Measurements from ENCODE around the gene EGFL6. TPM values are rescaled to one million over a fixed set of nuclear protein-coding genes. Genes with fewer than 3 reads are reported as not detected.
"Not testable (repeated sequence)": the region's sequence is repeated elsewhere in the genome, so short reads cannot be mapped to it uniquely, and the experiment has no call there.

The EGFL6 gene
- total RNA-seq, 2 experiments from 2014 or later = not detected

- H3K36me3 ChIP-seq (ENCODE audit: insufficient read depth, low read length) = peaks cover 24% of the 10 kb centered on the region
Observed at GRCh38 chrX:13666836-13667235, 97.4 kb downstream of the EGFL6 start.

DNA sequence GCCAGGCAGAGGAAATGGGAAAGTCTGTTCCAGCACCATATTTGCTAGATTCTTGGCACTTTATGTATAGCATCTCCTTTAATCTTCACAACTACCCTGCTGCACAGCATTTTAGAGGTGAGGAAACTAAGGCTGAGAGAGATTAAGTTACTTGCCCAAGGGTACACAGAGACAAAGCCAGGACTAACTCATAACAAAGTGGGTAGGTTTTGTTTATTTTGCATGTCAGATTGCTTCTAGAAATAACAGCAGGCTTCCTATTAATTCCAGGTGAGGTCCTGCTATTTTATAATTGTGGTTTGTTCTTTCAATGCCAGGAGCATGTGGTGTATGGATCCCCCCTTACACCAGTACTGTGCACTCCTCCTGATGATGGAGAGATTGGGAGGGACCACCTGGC, 98.5 kb downstream of the EGFL6 start:
- H3K4me3 Mint-ChIP-seq = no peak overlapping the region
- H3K4me1 ChIP-seq (ENCODE audit: insufficient read depth, low read length) = peaks cover 3% of the 10 kb centered on the region
- intact Hi-C loops (cut with DNase I, micrococcal nuclease) = no loop called here
- no peaks in the 10 kb centered on the region for H3K9me3 ChIP-seq (ENCODE audit: control insufficient read depth in 1 of 2, insufficient read depth in 1 of 2, low read length in 2 of 2)
- H3K27ac Mint-ChIP-seq = no peak overlapping the region
- no peak for ATAC-seq (ENCODE audit: poor library complexity)
- H3K36me3 Mint-ChIP-seq (ENCODE audit: low read depth) = peaks cover 38% of the 10 kb centered on the region
- peaks cover 14% of the 10 kb centered on the region for H3K36me3 ChIP-seq (ENCODE audit: insufficient read depth, low read length)
- no peaks in the 10 kb centered on the region for H3K27me3 ChIP-seq (ENCODE audit: control insufficient read depth in 1 of 2, insufficient read depth in 2 of 2, low read length in 2 of 2)
- DNase-seq = no peak
- no peak overlapping the region for H3K27ac ChIP-seq (ENCODE audit: low read depth in 1 of 2, low read length in 2 of 2)
- no peaks in the 10 kb centered on the region for H3K27me3 Mint-ChIP-seq
- H3K4me1 Mint-ChIP-seq (ENCODE audit: low read depth) = peaks cover 10% of the 10 kb centered on the region
- ChIA-PET POLR2A (no interaction called here), CTCF (no interaction called here)
- H3K9me3 Mint-ChIP-seq = no peaks in the 10 kb centered on the region
- TF ChIP-seq, protein P1, sequence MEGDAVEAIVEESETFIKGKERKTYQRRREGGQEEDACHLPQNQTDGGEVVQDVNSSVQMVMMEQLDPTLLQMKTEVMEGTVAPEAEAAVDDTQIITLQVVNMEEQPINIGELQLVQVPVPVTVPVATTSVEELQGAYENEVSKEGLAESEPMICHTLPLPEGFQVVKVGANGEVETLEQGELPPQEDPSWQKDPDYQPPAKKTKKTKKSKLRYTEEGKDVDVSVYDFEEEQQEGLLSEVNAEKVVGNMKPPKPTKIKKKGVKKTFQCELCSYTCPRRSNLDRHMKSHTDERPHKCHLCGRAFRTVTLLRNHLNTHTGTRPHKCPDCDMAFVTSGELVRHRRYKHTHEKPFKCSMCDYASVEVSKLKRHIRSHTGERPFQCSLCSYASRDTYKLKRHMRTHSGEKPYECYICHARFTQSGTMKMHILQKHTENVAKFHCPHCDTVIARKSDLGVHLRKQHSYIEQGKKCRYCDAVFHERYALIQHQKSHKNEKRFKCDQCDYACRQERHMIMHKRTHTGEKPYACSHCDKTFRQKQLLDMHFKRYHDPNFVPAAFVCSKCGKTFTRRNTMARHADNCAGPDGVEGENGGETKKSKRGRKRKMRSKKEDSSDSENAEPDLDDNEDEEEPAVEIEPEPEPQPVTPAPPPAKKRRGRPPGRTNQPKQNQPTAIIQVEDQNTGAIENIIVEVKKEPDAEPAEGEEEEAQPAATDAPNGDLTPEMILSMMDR (IDR thresholded peaks at IDR 0.05) = no peak
- H3K4me3 ChIP-seq (ENCODE audit: low read length) = no peak overlapping the region

More at GRCh38 chrX:13666836-13667235, 97.4 kb downstream of the EGFL6 start:
- Mint-ChIP-seq H3K27ac (no peak overlapping the region), H3K36me3 (ENCODE audit: low read depth) (peaks cover 41% of the 10 kb centered on the region), H3K27me3 (no peaks in the 10 kb centered on the region), H3K9me3 (no peaks in the 10 kb centered on the region), H3K4me1 (ENCODE audit: low read depth) (peaks cover 10% of the 10 kb centered on the region), H3K4me3 (no peak overlapping the region)
- intact Hi-C loops (cut with DNase I, micrococcal nuclease) = no loop called here
- Histone ChIP-seq H3K9me3 (ENCODE audit: control insufficient read depth in 1 of 2, insufficient read depth in 1 of 2, low read length in 2 of 2) (no peaks in the 10 kb centered on the region), H3K4me3 (ENCODE audit: low read length) (no peak overlapping the region), H3K27ac (ENCODE audit: low read depth in 1 of 2, low read length in 2 of 2) (no peak overlapping the region), H3K4me1 (ENCODE audit: insufficient read depth, low read length) (peaks cover 4% of the 10 kb centered on the region), H3K27me3 (ENCODE audit: control insufficient read depth in 1 of 2, insufficient read depth in 2 of 2, low read length in 2 of 2) (no peaks in the 10 kb centered on the region)
- TF ChIP-seq, protein P1 (IDR thresholded peaks at IDR 0.05) = no peak
- ChIA-PET POLR2A (interaction anchor here (0.5 kb wide), 1 partner anchor 40 kb away, joined by 3 read pairs; no protein-coding TSS in a partner anchor), CTCF (interaction anchor here (1.5 kb wide), 1 partner anchor 21 kb away, joined by 3 read pairs; the partner anchor contains the start of gene RAB9A)
- ATAC-seq (ENCODE audit: poor library complexity) (no peak), DNase-seq (no peak)

GRCh38 chrX:13669246-13669737, 99.9 kb downstream of the EGFL6 start:
- peak overlapping the region; percentile 36 for H3K4me3 Mint-ChIP-seq
- Histone ChIP-seq H3K9me3 (ENCODE audit: control insufficient read depth in 1 of 2, insufficient read depth in 1 of 2, low read length in 2 of 2) (no peaks in the 10 kb centered on the region), H3K27me3 (ENCODE audit: control insufficient read depth in 1 of 2, insufficient read depth in 2 of 2, low read length in 2 of 2) (no peaks in the 10 kb centered on the region), H3K4me3 (ENCODE audit: low read length) (peak overlapping the region; percentile 9), H3K36me3 (ENCODE audit: insufficient read depth, low read length) (peaks cover 4% of the 10 kb centered on the region), H3K4me1 (ENCODE audit: insufficient read depth, low read length) (peaks cover 3% of the 10 kb centered on the region), H3K27ac (ENCODE audit: low read depth in 1 of 2, low read length in 2 of 2) (peak overlapping the region in 1 of 2 donors; percentile 24)
- DNase-seq (peak in 9 of 14 experiments; percentile 5 to 87 (median 34)), ATAC-seq (ENCODE audit: poor library complexity) (peak; percentile 84)
- ChIA-PET POLR2A (interaction anchor here (0.7 to 1.4 kb wide), 3 partner anchors 16 to 66 kb away, joined by 3 to 6 read pairs (median 3); partner anchors contain the start of gene RAB9A), CTCF (interaction anchor here (0.8 to 1.6 kb wide), 3 partner anchors 11 to 18 kb away, joined by 3 to 5 read pairs (median 3); no protein-coding TSS in a partner anchor)
- H3K36me3 Mint-ChIP-seq (ENCODE audit: low read depth) = peaks cover 26% of the 10 kb centered on the region
- peak overlapping the region; percentile 78 for H3K27ac Mint-ChIP-seq
- H3K9me3 Mint-ChIP-seq = no peaks in the 10 kb centered on the region
- intact Hi-C loops (cut with DNase I, micrococcal nuclease) = no loop called here
- peaks cover 10% of the 10 kb centered on the region for H3K4me1 Mint-ChIP-seq (ENCODE audit: low read depth)
- no peaks in the 10 kb centered on the region for H3K27me3 Mint-ChIP-seq
- TF ChIP-seq, protein P1 (IDR thresholded peaks at IDR 0.05) = no peak

DNA sequence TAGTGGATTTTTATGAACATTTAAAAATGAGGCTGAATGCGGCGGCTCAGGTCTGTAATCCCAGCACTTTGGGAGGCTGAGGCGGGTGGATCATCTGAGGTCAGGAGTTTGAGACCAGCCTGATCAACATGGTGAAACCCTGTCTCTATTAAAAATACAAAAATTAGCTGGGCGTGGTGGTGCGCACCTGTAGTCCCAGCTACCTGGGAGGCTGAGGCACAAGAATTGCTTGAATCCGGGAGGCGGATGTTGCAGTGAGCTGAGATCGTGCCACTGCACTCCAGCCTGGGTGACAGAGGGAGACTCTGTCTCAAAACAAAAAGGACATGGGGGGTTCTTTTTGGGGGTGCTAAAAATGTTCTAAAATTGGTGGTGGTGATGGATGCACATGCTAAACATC, 100.4 kb downstream of the EGFL6 start:
- H3K4me3 Mint-ChIP-seq; H3K9me3 Mint-ChIP-seq; H3K27me3 ChIP-seq (ENCODE audit: control insufficient read depth in 1 of 2, insufficient read depth in 2 of 2, low read length in 2 of 2); H3K36me3 ChIP-seq (ENCODE audit: insufficient read depth, low read length); DNase-seq; H3K27me3 Mint-ChIP-seq; H3K27ac ChIP-seq (ENCODE audit: low read depth in 1 of 2, low read length in 2 of 2); H3K4me1 Mint-ChIP-seq (ENCODE audit: low read depth); H3K4me1 ChIP-seq (ENCODE audit: insufficient read depth, low read length); H3K9me3 ChIP-seq (ENCODE audit: control insufficient read depth in 1 of 2, insufficient read depth in 1 of 2, low read length in 2 of 2); intact Hi-C loops (cut with DNase I, micrococcal nuclease); ATAC-seq (ENCODE audit: poor library complexity): not testable (repeated sequence)
- Mint-ChIP-seq H3K36me3 (ENCODE audit: low read depth) (peaks cover 25% of the 10 kb centered on the region), H3K27ac (peak overlapping the region; percentile 78)
- POLR2A ChIA-PET = interaction anchor here (0.7 to 1.4 kb wide), 3 partner anchors 16 to 66 kb away, joined by 3 to 6 read pairs (median 3); partner anchors contain the start of gene RAB9A
- peak overlapping the region; percentile 9 for H3K4me3 ChIP-seq (ENCODE audit: low read length)
- CTCF ChIA-PET = interaction anchor here (0.8 to 1.6 kb wide), 3 partner anchors 11 to 18 kb away, joined by 3 to 5 read pairs (median 3); no protein-coding TSS in a partner anchor
